Astrocyte of the cerebellum (primary cell): ENCODE measurements around the gene ZDHHC14.

Experiments used
- DNase-seq: peaks from one replicate; pipeline ENCODE4 v3.0.0-alpha.2; 2011; ENCODE audit warnings: low read depth
- H3K4me3 ChIP-seq: 2 replicates; pipeline ENCODE4 v1.5.1; 2011; ENCODE audit warnings: mild to moderate bottlenecking, low read depth, low read length, moderate library complexity
- CTCF ChIP-seq: IDR thresholded peaks from 2 replicates; pipeline ENCODE4 v1.5.1; 2012; ENCODE audit warnings: low read length, low read depth, moderate library complexity, mild to moderate bottlenecking; ENCODE audit errors: missing control alignments
- in situ Hi-C: cut with HindIII; loops from 2 replicates; pipeline ENCODE4 v1.10.0; 2017; ENCODE audit warnings: low sequenced_read_pairs

The ZDHHC14 gene

GRCh38 chr6:157432231-157432891 is 51.4 kb downstream of the ZDHHC14 start:
- H3K4me3 ChIP-seq = no peak overlapping the region
- no peak for DNase-seq
- TF ChIP-seq CTCF = no peak
- in situ Hi-C loops = no loop called here

GRCh38 chr6:157432892-157433265 is 51.9 kb downstream of the ZDHHC14 start:
- no peak for TF ChIP-seq CTCF
- H3K4me3 ChIP-seq = no peak overlapping the region
- no peak for DNase-seq
- in situ Hi-C loops = no loop called here

- TF ChIP-seq CTCF = no peak
- H3K4me3 ChIP-seq = no peak overlapping the region
- no peak for DNase-seq
- in situ Hi-C loops = no loop called here
Observed at GRCh38 chr6:157433678-157434081, 52.7 kb downstream of the ZDHHC14 start.

- in situ Hi-C loops = no loop called here
- no peak for TF ChIP-seq CTCF
- DNase-seq = no peak
- H3K4me3 ChIP-seq = no peak overlapping the region
Observed at GRCh38 chr6:157434349-157435033, 53.5 kb downstream of the ZDHHC14 start.

- TF ChIP-seq CTCF = no peak
- no peak overlapping the region for H3K4me3 ChIP-seq
- DNase-seq = no peak
- in situ Hi-C loops = no loop called here
Observed at GRCh38 chr6:157436219-157436943, 55.4 kb downstream of the ZDHHC14 start.

- no peak for TF ChIP-seq CTCF
- H3K4me3 ChIP-seq = no peak overlapping the region
- in situ Hi-C loops = no loop called here
- DNase-seq = no peak
Observed at GRCh38 chr6:157436944-157437336, 56.0 kb downstream of the ZDHHC14 start.
